ENCODE results near the gene MAP7D1.

Gene MAP7D1

DNA sequence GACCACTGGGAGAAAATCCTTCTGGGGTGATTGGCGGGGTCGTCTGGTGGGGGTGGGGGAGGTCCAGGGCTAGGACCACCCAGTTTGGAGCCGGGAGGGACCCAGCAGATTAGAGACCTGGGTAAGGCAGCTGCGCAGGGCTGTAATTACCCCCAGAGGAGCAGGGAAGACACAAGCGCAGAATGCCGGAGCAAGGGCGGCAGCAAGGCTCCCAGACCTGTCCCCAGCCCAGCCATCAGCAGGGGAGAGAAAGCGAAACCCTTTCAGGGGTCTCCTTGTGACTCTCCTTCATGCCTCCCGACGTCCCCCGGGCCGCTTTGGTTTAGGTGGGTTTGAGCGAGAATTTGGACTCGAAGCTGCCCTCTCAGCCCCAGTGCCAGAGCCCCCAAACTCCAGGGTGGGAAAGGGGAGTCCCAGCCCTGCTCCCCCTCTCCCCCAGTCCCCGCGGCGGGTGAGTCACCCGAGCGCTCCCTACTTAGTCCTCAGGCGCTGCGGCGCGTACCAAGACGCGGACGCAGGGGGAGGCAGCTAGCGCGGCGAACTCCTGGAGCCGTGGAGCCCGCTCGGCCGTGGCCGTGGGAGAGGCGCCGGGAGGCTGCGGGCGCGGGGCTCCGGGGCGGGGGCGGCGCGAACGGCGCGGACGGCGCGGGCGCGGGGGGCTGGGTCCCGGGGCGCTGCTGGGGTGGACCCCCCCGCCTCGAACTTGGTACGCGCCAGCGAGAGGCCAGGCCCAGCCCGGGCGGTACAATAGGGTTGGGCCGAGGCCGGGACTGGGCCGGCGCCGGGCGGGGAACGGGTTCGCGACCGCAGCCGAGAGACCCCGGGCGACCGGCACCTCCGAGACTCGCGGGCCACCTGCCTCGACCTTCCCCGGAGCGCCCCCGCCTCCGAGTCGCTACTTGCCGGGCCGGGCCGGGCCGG is at the start of gene MAP7D1:
Gene MAP7D1, plus strand, starts transcription at position 753 of the 921 bp plus-strand sequence. CDS start 258 bp downstream, outside the sequence.
- DNase-seq (ENCODE audit: low spot score), result peak; percentile 87
- TF ChIP-seq, protein P1, sequence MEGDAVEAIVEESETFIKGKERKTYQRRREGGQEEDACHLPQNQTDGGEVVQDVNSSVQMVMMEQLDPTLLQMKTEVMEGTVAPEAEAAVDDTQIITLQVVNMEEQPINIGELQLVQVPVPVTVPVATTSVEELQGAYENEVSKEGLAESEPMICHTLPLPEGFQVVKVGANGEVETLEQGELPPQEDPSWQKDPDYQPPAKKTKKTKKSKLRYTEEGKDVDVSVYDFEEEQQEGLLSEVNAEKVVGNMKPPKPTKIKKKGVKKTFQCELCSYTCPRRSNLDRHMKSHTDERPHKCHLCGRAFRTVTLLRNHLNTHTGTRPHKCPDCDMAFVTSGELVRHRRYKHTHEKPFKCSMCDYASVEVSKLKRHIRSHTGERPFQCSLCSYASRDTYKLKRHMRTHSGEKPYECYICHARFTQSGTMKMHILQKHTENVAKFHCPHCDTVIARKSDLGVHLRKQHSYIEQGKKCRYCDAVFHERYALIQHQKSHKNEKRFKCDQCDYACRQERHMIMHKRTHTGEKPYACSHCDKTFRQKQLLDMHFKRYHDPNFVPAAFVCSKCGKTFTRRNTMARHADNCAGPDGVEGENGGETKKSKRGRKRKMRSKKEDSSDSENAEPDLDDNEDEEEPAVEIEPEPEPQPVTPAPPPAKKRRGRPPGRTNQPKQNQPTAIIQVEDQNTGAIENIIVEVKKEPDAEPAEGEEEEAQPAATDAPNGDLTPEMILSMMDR (IDR thresholded peaks at IDR 0.05; ENCODE audit: extremely low read depth, insufficient read depth, missing control alignments), result no peak
- in situ Hi-C loops (cut with MboI; ENCODE audit: low pct_unique_long_range_greater_than_20kb, low sequenced_read_pairs, unreplicated experiment), result no loop called here

DNA sequence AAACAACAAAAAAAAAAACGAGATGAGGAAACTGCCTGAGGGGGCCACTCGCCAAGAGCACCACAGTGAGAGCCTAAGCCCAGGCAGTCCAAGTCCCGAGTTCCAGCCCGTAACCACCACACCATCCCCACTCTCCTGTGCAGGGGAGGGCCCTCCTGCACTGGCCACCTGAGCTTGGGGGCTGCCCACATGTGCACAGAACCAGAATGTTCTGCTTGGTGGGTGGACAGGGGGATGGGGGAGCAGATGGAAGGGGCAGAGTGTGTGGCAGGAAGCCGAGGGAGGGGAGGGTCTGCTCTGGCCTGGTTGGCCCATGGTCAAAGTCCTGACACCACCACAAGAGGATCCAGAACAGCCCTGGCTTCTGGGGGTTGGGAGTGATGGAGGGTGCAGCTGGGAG is 49.7 kb upstream of the MAP7D1 start:
- no peak for DNase-seq (ENCODE audit: low spot score)
- TF ChIP-seq, protein P1 (IDR thresholded peaks at IDR 0.05; ENCODE audit: extremely low read depth, insufficient read depth, missing control alignments), result no peak
- in situ Hi-C loops (cut with MboI; ENCODE audit: low pct_unique_long_range_greater_than_20kb, low sequenced_read_pairs, unreplicated experiment), result no loop called here

DNA sequence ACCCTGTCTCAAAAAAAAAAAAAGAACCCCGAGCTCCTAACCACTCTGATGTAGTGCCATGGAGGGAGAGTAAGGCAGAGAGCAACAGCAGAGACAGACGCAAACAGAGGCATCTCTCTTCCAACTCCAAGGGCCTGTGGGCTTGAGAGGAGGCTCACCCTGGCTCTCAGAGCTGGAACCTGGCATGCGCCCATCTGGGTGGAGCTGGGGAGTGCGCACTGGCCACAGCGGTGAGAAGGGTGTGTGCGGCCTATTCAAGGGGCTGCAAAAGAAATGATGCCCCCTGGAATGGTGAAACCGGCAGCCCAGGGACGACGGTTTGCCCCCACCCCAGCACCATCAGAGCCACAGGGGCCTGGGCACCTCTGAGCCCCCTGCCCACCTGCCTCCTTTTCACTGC is 48.6 kb upstream of the MAP7D1 start:
- DNase-seq (ENCODE audit: low spot score), result no peak
- in situ Hi-C loops (cut with MboI; ENCODE audit: low pct_unique_long_range_greater_than_20kb, low sequenced_read_pairs, unreplicated experiment), result no loop called here
- TF ChIP-seq, protein P1 (IDR thresholded peaks at IDR 0.05; ENCODE audit: extremely low read depth, insufficient read depth, missing control alignments), result no peak

DNA sequence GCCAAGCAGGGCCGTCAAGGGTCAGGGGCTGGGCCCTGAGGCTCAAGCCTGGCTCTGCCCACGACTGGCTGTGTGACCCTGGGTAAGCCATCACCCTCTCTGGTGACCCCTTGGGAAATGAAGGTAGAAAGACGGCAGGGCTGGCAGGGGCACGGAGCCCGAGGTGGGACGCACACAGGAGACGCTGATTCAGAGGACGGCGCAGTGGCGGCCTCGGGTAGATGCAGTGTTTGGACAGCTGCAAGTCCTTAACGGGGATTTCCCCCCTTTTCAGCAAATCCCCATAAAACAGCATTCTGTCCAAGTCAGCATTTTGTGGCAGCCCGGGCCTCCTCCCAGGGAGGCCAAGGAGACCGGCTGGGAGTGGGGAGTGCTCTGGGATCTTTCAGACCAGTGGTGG is 47.6 kb upstream of the MAP7D1 start:
- DNase-seq (ENCODE audit: low spot score), result no peak
- in situ Hi-C loops (cut with MboI; ENCODE audit: low pct_unique_long_range_greater_than_20kb, low sequenced_read_pairs, unreplicated experiment), result no loop called here
- TF ChIP-seq, protein P1 (IDR thresholded peaks at IDR 0.05; ENCODE audit: extremely low read depth, insufficient read depth, missing control alignments), result no peak

DNA sequence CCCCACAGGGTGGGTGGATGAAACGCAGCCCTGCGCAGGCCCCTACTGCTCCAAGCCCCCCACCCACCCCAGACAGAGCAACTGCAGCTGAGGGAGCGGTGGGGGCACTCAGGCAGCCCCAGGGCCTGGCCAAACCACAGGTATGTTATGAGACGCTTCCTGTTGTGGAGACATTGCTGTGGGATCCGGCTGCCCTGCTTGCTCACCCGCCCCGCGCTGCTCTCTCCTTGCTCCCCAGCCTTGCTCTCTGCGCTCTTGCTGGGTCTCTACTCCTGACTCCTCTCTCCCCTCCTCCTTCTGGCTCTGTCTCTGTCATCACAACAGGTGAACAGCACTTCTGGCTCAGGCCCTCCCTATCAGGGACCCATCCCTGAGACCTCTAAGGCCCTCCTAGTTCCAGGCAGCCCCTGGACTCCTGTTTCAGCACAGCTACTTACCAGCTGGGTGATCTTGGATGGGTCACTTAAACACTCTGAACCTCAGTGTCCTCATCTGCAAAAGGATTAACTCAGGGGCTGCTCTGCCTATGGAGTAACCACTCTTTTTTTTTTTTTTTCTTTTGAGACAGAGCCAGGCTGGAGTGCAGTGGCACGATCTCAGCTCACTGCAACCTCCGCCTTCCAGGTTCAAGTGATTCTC is 46.8 kb upstream of the MAP7D1 start:
- TF ChIP-seq, protein P1 (IDR thresholded peaks at IDR 0.05; ENCODE audit: extremely low read depth, insufficient read depth, missing control alignments), result no peak
- no peak for DNase-seq (ENCODE audit: low spot score)
- in situ Hi-C loops (cut with MboI; ENCODE audit: low pct_unique_long_range_greater_than_20kb, low sequenced_read_pairs, unreplicated experiment), result no loop called here

DNA sequence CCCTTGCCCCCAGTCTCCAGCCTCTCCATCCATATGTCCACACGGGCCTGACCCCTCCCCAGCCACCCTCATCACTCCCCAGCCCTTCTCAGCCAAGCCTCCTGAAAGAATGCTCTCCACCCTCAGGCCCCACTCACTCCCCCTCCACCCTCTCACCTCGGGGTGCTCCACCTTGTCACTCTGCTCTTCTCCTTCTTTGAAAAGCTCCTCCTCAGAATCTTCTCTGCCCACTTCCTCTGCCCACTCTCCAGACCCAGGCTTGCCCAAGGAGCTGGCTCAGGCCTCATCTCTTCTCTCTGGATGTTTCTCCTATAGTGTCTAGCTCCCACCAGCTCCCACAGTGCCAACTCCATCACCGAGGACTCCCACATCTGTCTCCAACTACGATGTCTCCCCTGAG is 44.8 kb upstream of the MAP7D1 start:
- no peak for DNase-seq (ENCODE audit: low spot score)
- in situ Hi-C loops (cut with MboI; ENCODE audit: low pct_unique_long_range_greater_than_20kb, low sequenced_read_pairs, unreplicated experiment), result no loop called here
- TF ChIP-seq, protein P1 (IDR thresholded peaks at IDR 0.05; ENCODE audit: extremely low read depth, insufficient read depth, missing control alignments), result no peak

All from GM13977 (cell line).